ENCODE data around the gene CD84.
"Not testable (repeated sequence)": the region's sequence is repeated elsewhere in the genome, so short reads cannot be mapped to it uniquely, and the experiment has no call there.

The CD84 gene

DNA sequence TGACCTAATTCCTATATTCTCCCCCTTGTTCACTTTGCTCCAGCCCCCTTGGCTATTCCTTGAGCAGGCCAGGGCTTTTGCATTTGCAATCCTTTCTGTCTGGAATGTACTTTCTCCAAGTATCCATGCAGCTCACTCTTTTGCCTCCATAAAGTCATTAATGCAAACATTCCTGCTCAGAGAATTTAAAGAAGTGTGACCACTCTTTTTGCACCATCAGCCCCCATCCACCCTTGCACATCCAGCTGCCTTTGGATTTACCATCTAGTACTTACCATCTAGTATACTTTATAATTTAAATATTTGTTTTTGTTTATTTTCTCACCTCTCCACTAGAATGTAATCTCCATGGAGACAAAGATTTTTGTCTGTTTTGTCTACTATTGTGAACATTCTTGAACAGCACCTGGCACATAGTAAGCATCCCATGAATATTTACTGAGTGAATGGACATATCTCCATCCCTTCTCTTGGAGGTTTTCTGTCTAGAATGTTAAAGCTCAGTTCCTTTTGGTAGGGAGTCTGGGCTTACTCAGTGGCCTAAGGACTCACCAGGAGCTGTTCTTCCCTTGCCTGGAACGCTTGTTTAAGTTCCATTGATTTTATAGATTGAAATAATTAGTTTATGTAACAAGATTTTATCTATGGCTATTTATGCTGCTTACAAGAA lies 78.8 kb downstream of the CD84 start:
- no peak for DNase-seq

DNA sequence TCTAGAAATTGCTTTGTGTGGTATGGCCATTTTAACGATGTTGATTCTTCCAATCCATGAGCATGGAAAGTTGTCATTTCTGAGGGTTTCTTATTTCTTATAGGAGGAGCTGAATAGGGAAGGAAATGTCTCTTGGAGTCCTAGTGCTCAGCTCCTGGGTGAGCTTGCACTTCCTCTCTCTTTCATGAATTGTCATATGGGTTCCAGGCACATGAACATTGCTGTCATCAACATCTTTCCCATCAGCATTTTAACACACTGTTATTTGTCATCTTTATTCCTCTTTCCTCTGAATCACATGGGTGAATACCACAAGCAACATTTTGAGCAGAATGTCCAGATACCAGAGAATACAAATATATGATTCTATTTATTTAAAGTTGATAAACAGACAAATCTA lies 79.7 kb downstream of the CD84 start:
- no peak for DNase-seq

DNA sequence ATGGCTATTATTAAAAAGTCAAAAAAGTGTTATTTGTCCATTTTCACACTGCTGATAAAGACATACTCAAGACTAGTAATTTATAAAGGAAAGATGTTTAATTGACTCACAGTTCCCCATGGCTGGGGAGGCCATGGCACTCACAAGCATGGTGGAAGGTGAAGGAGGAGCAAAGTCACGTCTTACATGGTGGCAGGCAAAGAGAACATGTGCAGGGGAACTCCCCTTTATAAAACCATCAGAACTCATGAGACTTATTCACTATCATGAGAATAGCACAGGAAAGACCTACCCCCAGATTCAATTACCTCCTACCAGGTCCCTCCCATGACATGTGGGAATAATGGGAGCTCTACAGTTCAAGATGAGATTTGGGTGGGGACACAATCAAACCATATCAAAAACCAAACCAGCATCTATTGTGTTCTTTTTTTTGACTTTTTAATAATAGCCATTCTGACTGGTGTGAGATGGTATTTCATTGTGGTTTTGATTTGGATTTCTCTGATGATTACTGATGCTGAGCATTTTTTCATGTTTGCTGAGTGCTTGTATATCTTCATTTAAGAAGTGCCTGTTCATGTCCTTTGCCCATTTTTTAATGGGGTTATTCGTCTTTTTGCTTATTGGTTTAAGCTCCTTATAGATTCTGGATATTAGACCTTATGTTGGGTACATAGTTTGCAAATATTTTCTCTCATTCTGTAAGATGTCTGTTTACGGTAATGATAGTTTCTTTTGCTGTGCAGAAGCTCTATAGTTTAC lies 80.8 kb downstream of the CD84 start:
- not testable (repeated sequence) for DNase-seq

DNA sequence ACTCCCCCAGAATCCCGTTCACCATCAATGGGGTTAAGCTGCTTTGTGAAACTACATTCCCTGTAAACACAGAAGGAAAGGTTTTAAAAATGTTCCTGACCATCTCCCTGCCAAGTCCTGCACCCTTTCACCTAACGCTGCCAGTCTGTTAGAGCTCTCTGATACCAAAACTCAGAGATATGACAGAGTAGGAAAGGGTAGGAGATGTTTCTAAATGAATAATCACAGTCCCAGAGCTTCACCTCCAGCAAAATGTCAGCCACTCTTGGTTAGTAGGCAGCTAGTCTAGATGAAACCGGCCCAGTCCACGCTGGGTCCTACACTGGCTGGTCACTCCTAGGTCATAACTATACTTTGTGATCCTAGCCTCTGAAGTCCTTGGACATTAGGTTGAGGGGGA lies 83.0 kb downstream of the CD84 start:
- DNase-seq: no peak

DNA sequence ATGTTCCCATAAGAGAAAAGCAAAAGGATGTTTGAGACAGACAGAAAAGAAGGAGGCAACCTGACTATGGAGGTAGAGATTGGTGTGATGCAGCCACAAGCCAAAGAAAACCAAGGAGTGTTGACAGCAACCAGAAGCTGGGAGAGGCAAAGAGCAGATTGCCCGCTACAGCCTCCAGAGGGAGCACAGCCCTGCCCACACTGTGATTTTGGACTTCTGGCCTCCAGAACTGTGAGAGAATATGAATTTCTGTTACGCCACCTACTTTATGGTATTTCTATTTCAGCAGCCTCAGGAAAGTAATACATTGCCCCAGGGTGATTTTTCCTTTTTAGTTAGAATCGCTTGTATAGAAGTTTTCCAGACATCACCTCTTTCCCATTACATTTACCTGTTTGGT lies 84.7 kb downstream of the CD84 start:
- no peak for DNase-seq

DNA sequence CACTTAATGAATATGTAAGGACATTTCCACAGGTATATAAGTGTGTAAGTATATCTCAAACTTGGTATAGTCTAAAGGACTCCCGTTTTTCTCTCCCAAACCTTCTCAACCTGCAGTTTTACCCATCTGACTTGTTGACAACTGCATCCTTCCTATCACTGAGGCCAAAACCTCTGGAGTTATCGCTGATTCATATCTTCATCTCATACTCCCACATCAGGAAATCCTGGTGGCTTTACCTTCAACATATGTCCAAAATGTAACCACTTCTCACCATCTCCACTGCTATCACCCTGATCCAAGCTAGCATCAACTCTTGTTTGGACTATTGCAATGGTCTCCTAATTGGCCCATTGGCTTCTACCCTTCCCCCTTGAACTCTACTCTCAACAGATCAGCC lies 86.7 kb downstream of the CD84 start:
- DNase-seq: no peak

DNA sequence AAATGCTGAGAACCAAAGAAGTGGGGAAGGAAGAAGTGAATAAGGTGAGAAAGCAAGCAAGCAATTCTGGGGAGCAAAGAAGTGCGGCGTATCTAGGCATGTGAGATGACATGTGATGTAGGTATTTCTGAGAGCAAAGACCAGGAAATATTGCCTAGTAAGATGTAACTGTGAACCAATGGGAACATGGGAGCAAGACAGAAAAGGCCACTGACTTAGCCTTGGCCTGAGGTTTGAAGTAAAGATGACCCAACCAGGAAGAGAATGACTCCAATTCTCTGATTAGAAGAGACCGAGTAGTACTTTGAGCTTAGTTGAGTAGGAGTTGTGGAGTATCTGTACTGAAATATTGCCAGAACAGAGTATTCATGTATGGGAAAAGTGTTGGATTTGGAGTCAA lies 87.3 kb downstream of the CD84 start:
- DNase-seq: no peak

Data from NCI-H524 treated with DMSO at 0.1 percent for 48 hours (cell line).